Neural crest cell (in vitro differentiated cells): ENCODE measurements around the gene KLHL6. TPM values are rescaled to one million over a fixed set of nuclear protein-coding genes. Genes with fewer than 3 reads are reported as not detected.
A peak's percentile ranks its signal among the peaks of the same experiment; 100 is the strongest.
"Not testable (repeated sequence)": the region's sequence is repeated elsewhere in the genome, so short reads cannot be mapped to it uniquely, and the experiment has no call there.

Source experiments
- DNase-seq: peaks from one replicate; pipeline ENCODE4 v3.0.0; 2021; ENCODE audit warnings: low read depth, mixed read lengths, low spot score
- H3K27ac Mint-ChIP-seq: one replicate; pipeline ENCODE4 v1.8.0; 2021; ENCODE audit warnings: mild to moderate bottlenecking, mixed read lengths; ENCODE audit not compliant: unreplicated experiment
- H3K27me3 Mint-ChIP-seq: 2 replicates; pipeline ENCODE4 v1.8.0; 2021; ENCODE audit warnings: low read depth, mild to moderate bottlenecking, mixed read lengths
- H3K36me3 Mint-ChIP-seq: 2 replicates; pipeline ENCODE4 v1.8.0; 2021; ENCODE audit warnings: low read depth, mild to moderate bottlenecking, mixed read lengths
- H3K4me1 Mint-ChIP-seq: 2 replicates; pipeline ENCODE4 v1.8.0; 2021; ENCODE audit warnings: mixed read lengths
- H3K4me3 Mint-ChIP-seq: one replicate; pipeline ENCODE4 v1.8.0; 2021; ENCODE audit warnings: mild to moderate bottlenecking, mixed read lengths
- H3K9me3 Mint-ChIP-seq: 2 replicates; pipeline ENCODE4 v1.8.0; 2021; ENCODE audit warnings: mixed read lengths
- total RNA-seq: library from RNA; stranded (reverse); gene quantifications from 2 replicates; pipeline ENCODE4 v1.2.1, GENCODE V29; 2021
- TF ChIP-seq, protein P1 (sequence below): fragments of 200-600 bp; sonication (generic); conservative IDR thresholded peaks from 2 replicates; pipeline ENCODE4 v1.5.0; 2021; ENCODE audit warnings: antibody characterized with exemption, mild to moderate bottlenecking

KLHL6 gene
- total RNA-seq, 1 donor from 2014 or later = 0.12 TPM

DNA sequence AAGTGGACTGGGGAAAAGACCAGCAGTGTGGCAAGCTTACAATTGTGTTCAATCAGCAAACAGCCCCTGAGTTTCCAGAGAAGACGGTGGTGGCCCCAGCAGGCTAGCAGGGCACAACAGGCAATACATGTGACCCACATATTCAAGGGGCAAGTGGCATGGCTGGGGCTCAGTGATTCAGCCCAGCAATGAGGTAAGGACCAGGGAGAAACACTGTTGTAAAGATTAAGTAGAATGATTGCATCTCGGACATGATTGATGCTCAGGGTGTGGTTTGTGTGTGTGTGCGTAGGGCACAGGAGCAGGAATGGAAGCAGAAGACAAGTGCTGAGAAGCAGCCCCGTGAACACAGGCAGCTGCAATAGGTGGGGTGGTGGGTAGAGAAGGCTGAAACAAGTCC lies 37.9 kb downstream of the KLHL6 start:
- Mint-ChIP-seq H3K27me3 (no peaks in the 10 kb centered on the region), H3K4me3 (no peak overlapping the region), H3K9me3 (no peaks in the 10 kb centered on the region), H3K4me1 (peaks cover 29% of the 10 kb centered on the region), H3K27ac (peak overlapping the region; percentile 68), H3K36me3 (no peaks in the 10 kb centered on the region)
- TF ChIP-seq, protein P1, sequence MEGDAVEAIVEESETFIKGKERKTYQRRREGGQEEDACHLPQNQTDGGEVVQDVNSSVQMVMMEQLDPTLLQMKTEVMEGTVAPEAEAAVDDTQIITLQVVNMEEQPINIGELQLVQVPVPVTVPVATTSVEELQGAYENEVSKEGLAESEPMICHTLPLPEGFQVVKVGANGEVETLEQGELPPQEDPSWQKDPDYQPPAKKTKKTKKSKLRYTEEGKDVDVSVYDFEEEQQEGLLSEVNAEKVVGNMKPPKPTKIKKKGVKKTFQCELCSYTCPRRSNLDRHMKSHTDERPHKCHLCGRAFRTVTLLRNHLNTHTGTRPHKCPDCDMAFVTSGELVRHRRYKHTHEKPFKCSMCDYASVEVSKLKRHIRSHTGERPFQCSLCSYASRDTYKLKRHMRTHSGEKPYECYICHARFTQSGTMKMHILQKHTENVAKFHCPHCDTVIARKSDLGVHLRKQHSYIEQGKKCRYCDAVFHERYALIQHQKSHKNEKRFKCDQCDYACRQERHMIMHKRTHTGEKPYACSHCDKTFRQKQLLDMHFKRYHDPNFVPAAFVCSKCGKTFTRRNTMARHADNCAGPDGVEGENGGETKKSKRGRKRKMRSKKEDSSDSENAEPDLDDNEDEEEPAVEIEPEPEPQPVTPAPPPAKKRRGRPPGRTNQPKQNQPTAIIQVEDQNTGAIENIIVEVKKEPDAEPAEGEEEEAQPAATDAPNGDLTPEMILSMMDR = no peak
- DNase-seq = no peak

DNA sequence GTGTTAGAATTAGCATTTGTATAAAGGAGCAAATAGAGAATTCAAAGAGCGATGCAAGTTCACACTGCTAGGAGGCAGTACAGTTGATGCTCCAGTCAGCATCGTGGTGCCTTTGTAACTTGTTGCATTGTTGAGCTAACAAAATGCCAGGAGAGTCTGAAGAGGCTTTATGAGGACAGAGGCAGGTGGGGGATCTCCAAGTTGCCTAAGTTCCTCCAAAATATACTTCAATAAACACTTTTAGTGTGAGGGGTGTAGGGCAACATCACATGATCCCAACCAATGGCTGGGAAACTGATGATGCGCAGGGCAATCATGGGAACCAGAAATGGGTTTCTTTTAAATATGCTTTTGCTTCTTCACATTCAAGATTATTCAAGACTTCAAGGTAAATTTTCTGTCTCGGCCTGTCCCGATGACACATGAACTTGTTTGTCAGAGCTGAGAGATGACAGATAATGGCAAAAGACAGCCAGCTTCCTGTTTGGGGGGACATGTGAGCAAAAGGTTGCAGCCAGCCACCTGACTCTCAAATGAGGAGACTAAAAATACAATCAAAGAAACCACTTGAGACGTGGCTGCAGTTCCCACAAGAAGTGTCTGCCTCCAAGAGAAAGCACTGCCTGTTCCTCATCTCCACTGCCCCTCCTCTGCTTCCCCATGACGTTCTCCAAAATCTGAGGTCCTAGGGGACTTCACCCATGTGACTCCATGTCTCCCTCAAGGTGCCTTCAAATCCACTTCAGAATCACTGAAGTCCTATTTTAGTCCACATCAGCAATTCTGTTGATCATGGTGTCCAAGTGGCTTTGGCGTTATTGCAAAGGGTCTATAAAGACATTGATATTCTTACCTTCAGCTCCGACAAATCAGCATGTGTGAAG lies 39.3 kb downstream of the KLHL6 start:
- H3K4me3 Mint-ChIP-seq = no peak overlapping the region
- H3K36me3 Mint-ChIP-seq = no peaks in the 10 kb centered on the region
- no peaks in the 10 kb centered on the region for H3K27me3 Mint-ChIP-seq
- no peak for DNase-seq
- no peak overlapping the region for H3K27ac Mint-ChIP-seq
- H3K4me1 Mint-ChIP-seq = peaks cover 34% of the 10 kb centered on the region
- TF ChIP-seq, protein P1 = no peak
- H3K9me3 Mint-ChIP-seq = no peaks in the 10 kb centered on the region

DNA sequence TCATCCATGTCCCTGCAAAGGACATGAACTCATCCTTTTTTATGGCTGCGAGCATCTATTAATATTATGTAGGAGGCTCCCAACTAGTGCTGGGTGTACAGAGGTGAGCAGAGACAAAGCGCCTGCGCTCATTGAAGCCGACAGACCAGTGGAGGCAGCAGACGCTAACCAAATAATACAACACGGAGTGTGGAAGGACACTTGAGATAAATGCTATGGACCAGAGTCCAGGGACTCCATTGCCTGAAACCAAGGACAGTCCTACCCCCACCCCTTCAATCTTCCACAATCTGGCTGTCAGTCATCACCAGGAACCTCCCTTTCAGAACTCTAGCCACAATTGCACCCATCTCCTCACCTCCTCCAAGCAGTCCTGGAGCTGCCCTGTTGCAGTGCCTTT lies 41.5 kb downstream of the KLHL6 start:
- Mint-ChIP-seq H3K27me3 (no peaks in the 10 kb centered on the region), H3K27ac (no peak overlapping the region), H3K9me3 (no peaks in the 10 kb centered on the region), H3K4me3 (no peak overlapping the region), H3K4me1 (peaks cover 23% of the 10 kb centered on the region), H3K36me3 (no peaks in the 10 kb centered on the region)
- DNase-seq = no peak
- TF ChIP-seq, protein P1 = no peak

DNA sequence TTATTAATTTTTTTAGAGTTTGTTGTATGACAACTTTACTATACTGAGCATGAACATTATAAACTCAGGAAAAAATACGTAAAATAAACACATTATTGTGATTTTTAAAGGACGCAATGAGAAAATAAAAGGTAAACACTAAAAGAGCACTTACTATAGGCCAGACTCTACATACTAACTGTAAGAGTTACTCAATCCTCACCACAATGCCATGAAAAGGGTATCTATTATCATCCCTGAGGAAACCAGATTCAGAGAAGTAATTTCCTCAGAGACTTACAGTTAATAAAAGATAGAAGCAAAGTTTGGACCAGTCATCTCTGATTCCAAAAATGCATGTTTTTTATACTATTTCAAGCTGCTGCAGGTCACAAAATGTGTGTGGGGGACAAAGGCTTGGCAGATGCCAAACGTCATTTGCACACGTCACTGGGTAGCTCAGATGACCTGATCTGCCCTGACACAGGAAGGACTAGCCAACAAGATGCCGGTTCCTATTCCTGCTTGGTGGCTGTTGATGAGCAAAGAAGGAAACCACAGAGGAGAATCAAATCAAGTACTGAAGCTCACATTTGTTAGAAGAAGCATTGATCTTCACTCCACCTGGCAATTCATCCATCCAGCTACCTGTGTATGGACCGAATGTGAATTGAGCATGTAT lies 42.3 kb downstream of the KLHL6 start:
- Mint-ChIP-seq H3K27me3 (no peaks in the 10 kb centered on the region), H3K27ac (no peak overlapping the region), H3K9me3 (no peaks in the 10 kb centered on the region), H3K4me3 (no peak overlapping the region), H3K4me1 (peaks cover 15% of the 10 kb centered on the region), H3K36me3 (no peaks in the 10 kb centered on the region)
- no peak for DNase-seq
- TF ChIP-seq, protein P1 = no peak

DNA sequence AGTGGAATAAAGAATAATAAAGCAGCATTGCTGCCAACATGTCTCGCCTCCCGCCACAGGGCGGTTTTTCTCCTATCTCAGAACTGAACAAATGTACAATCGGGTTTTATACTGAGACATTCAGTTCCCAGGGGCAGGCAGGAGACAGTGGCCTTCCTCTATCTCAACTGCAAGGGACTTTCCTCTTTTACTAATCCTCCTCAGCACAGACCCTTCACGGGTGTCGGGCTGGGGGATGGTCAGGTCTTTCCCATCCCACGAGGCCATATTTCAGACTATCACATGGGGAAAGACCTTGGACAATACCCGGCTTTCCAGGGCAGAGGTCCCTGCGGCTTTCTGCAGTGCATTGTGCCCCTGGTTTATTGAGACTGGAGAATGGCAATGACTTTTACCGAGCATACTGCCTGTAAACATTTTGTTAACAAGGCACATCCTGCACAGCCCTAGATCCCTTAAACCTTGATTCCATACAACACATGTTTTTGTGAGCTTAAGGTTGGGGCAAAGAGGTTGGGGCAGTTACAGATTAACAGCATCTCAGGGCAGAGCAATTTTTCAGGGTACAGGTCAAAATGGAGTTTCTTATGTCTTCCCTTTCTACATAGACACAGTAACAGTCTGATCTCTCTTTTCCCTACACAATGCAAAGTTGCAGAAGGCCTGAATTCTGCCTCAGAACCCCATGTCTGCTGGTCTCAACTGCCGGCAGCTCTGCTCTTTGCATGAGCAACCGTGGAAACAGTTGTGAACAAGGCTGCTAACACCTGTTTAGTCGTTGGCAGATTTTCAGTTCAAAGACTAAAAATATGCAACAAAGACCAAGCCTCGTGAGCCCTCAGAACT lies 44.0 kb downstream of the KLHL6 start:
- DNase-seq, H3K9me3 Mint-ChIP-seq, H3K27me3 Mint-ChIP-seq, H3K27ac Mint-ChIP-seq, H3K36me3 Mint-ChIP-seq, H3K4me3 Mint-ChIP-seq, H3K4me1 Mint-ChIP-seq: not testable (repeated sequence)
